Measurements from ENCODE around the gene RICTOR.

- no peak for TF ChIP-seq REPIN1 (tag by site-specific recombination; IDR thresholded peaks at IDR 0.05; ENCODE audit: low read depth)
- TF ChIP-seq GLIS2 (tag by site-specific recombination; IDR thresholded peaks at IDR 0.05), result no peak
- TF ChIP-seq CTCF (tag by site-specific recombination; IDR thresholded peaks at IDR 0.05), result no peak
- no peak for TF ChIP-seq TCF7L2 (IDR thresholded peaks at IDR 0.05; ENCODE audit: borderline replicate concordance, low read depth, low read length)
- no peak for TF ChIP-seq ZBTB11 (tag by site-specific recombination; conservative IDR thresholded peaks at IDR 0.05; ENCODE audit: low read depth)
- TF ChIP-seq ZNF24 (tag by site-specific recombination; IDR thresholded peaks at IDR 0.05), result no peak
- TF ChIP-seq ZBTB17 (tag by site-specific recombination; IDR thresholded peaks at IDR 0.05), result no peak
- no peak for TF ChIP-seq PBX3 (CRISPR knock-in tag; IDR thresholded peaks at IDR 0.05)
- TF ChIP-seq ZNF530 (tag by site-specific recombination; IDR thresholded peaks at IDR 0.05; ENCODE audit: low read depth), result no peak
- TF ChIP-seq ZBTB49 (tag by site-specific recombination; IDR thresholded peaks at IDR 0.05; ENCODE audit: low read depth), result no peak
- TF ChIP-seq REST (tag by site-specific recombination; IDR thresholded peaks at IDR 0.05), result no peak
- no peak for TF ChIP-seq AEBP2 (tag by site-specific recombination; IDR thresholded peaks at IDR 0.05; ENCODE audit: borderline replicate concordance)
- no peak for TF ChIP-seq ZNF112 (tag by site-specific recombination; IDR thresholded peaks at IDR 0.05)
- TF ChIP-seq ZNF548 (tag by site-specific recombination; IDR thresholded peaks at IDR 0.05), result no peak
These were observed 32.1 kb upstream of the RICTOR start for GRCh38 chr5:39106322-39106721.
